Measurements from ENCODE around the gene BCR. TPM values are rescaled to one million over a fixed set of nuclear protein-coding genes. Genes with fewer than 3 reads are reported as not detected.
A peak's percentile ranks its signal among the peaks of the same experiment; 100 is the strongest.

The BCR gene
- total and polyA plus RNA-seq, 7 donors, result 2.7 to 7.7 (median 6.5) TPM

- TF ChIP-seq, protein P1, sequence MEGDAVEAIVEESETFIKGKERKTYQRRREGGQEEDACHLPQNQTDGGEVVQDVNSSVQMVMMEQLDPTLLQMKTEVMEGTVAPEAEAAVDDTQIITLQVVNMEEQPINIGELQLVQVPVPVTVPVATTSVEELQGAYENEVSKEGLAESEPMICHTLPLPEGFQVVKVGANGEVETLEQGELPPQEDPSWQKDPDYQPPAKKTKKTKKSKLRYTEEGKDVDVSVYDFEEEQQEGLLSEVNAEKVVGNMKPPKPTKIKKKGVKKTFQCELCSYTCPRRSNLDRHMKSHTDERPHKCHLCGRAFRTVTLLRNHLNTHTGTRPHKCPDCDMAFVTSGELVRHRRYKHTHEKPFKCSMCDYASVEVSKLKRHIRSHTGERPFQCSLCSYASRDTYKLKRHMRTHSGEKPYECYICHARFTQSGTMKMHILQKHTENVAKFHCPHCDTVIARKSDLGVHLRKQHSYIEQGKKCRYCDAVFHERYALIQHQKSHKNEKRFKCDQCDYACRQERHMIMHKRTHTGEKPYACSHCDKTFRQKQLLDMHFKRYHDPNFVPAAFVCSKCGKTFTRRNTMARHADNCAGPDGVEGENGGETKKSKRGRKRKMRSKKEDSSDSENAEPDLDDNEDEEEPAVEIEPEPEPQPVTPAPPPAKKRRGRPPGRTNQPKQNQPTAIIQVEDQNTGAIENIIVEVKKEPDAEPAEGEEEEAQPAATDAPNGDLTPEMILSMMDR (IDR thresholded peaks at IDR 0.05), result no peak
- 94 to 96% (median 94%) methylated on average over 10 of the region's 10 CpGs for WGBS, 3 donors
- Histone ChIP-seq H3K9me3 (no peaks in the 10 kb centered on the region), H3K4me1 (peaks cover 15% of the 10 kb centered on the region), H3K4me3 (no peak overlapping the region), H3K27ac (no peak overlapping the region), H3K27me3 (ENCODE audit: insufficient read depth in 3 of 3, low read length in 2 of 3) (no peaks in the 10 kb centered on the region), H3K36me3 (ENCODE audit: insufficient read depth in 1 of 2, low read depth in 1 of 2) (no peaks in the 10 kb centered on the region)
- ATAC-seq (no peak), DNase-seq (no peak)
- intact Hi-C loops (cut with DNase I), result loop anchor here in 1 of 2 donors (5.0 kb wide), 1 partner anchor 211 kb away; no protein-coding TSS in a partner anchor
Measured at GRCh38 chr22:23175817-23176644, 4.3 kb upstream of the BCR start.

DNA sequence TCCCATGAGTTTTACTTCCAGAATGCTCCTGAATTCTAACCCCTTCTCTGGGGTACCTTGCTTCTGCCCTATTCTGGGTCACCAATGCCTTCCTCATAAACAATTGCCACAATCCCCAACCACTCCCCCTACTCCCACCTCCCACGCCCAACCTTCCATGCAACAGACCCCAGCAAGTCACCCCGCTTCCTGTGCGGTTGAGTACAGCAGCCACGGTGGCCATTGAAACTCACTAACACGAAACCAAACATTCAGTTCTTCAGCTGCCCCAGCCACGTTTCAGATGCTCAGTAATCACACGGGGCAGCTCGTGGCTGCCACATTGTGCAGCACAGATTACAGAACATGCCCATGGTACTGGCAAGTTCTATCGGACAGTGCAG lies 3.7 kb upstream of the BCR start:
- Histone ChIP-seq H3K9me3 (no peaks in the 10 kb centered on the region), H3K36me3 (ENCODE audit: insufficient read depth in 1 of 2, low read depth in 1 of 2) (no peaks in the 10 kb centered on the region), H3K27ac (no peak overlapping the region), H3K4me3 (no peak overlapping the region), H3K4me1 (peaks cover 19% of the 10 kb centered on the region), H3K27me3 (ENCODE audit: insufficient read depth in 3 of 3, low read length in 2 of 3) (no peaks in the 10 kb centered on the region)
- DNase-seq (no peak), ATAC-seq (no peak)
- TF ChIP-seq, protein P1 (IDR thresholded peaks at IDR 0.05), result no peak
- 88 to 97% (median 95%) methylated on average over 9 of the region's 9 CpGs for WGBS, 3 donors
- intact Hi-C loops (cut with DNase I), result loop anchor here in 1 of 2 donors (5.0 kb wide), 1 partner anchor 211 kb away; no protein-coding TSS in a partner anchor

- H3K4me1 ChIP-seq, result peaks cover 22% of the 10 kb centered on the region
- WGBS, 3 donors, result 91 to 94% (median 92%) methylated on average over 4 of the region's 4 CpGs
- H3K36me3 ChIP-seq (ENCODE audit: insufficient read depth in 1 of 2, low read depth in 1 of 2), result no peaks in the 10 kb centered on the region
- no peak overlapping the region for H3K27ac ChIP-seq
- no peaks in the 10 kb centered on the region for H3K27me3 ChIP-seq (ENCODE audit: insufficient read depth in 3 of 3, low read length in 2 of 3)
- TF ChIP-seq, protein P1 (IDR thresholded peaks at IDR 0.05), result no peak
- intact Hi-C loops (cut with DNase I), result loop anchor here in 1 of 2 donors (5.0 kb wide), 1 partner anchor 210 kb away; no protein-coding TSS in a partner anchor
- DNase-seq (no peak), ATAC-seq (no peak)
- no peaks in the 10 kb centered on the region for H3K9me3 ChIP-seq
- H3K4me3 ChIP-seq, result no peak overlapping the region
Measured at GRCh38 chr22:23177197-23177596, 3.1 kb upstream of the BCR start.

DNA sequence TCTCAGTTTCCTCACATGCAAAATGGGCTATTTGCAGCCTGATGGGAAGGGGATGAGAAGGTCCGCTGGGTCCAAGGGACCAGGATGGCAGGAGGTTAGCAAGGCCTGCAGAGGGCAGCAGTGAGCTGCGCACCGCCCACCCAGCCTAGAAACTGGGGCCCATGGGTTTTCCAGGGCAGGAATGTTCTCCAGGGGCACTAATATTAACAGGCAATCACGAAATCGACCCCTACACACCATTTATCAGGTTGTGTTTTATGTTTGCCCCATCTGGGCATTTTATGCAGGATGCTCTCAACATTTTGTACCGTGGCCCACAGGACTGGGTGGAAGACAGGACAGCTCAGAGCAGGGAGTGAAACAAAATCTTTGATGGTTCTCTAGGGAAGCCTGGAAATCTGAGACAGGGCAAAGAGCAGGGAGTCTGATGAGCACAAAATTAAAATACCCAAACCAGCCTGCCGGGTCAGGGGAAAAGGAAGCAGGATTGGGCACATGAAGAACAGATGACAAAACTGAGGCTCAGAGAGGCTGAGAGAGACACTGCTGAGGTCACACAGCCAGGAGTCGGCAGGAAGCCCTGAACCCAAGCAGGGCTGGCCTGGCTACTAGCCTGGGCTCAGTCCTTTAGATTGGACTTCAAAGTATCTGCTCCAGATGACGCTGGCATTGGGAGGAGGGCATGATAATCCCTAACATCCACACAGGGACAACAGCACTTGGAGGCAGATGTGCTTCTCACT lies 1.6 kb upstream of the BCR start:
- Histone ChIP-seq H3K9me3 (no peaks in the 10 kb centered on the region), H3K27ac (no peak overlapping the region), H3K4me1 (peaks cover 34% of the 10 kb centered on the region), H3K4me3 (no peak overlapping the region), H3K27me3 (ENCODE audit: insufficient read depth in 3 of 3, low read length in 2 of 3) (no peaks in the 10 kb centered on the region), H3K36me3 (ENCODE audit: insufficient read depth in 1 of 2, low read depth in 1 of 2) (no peaks in the 10 kb centered on the region)
- TF ChIP-seq, protein P1 (IDR thresholded peaks at IDR 0.05), result peak; percentile 97
- ATAC-seq (peak; percentile 72 to 79 (median 74)), DNase-seq (peak; percentile 60 to 78)
- intact Hi-C loops (cut with DNase I), result loop anchor here (1.0 to 5.0 kb wide), 3 partner anchors 58 to 209 kb away; no protein-coding TSS in a partner anchor
- 23 to 31% (median 31%) methylated on average over 9 of the region's 9 CpGs for WGBS, 3 donors
